WERI-Rb-1 (cell line): ENCODE data around the gene APLP2.

Source experiments
- DNase-seq: peaks from one replicate; pipeline ENCODE4 v3.0.0-alpha.2; 2020
- H3K27ac ChIP-seq: fragments of 250-450 bp; sonication (Bioruptor Pico); 2 replicates; pipeline ENCODE4 v1.5.1; 2020; ENCODE audit warnings: mild to moderate bottlenecking, moderate library complexity
- H3K27me3 ChIP-seq: fragments of 250-450 bp; sonication (Bioruptor Pico); 2 replicates; pipeline ENCODE4 v1.5.1; 2021; ENCODE audit warnings: mild to moderate bottlenecking, low read depth, moderate library complexity; ENCODE audit not compliant: insufficient read depth, severe bottlenecking
- H3K36me3 ChIP-seq: fragments of 250-450 bp; sonication (Bioruptor Pico); 2 replicates; pipeline ENCODE4 v1.5.1; 2020; ENCODE audit warnings: mild to moderate bottlenecking, moderate library complexity
- H3K4me3 ChIP-seq: 2 replicates; pipeline ENCODE4 v1.5.1; 2011; ENCODE audit warnings: low read depth, mild to moderate bottlenecking, control low read depth, low read length
- H3K9me3 ChIP-seq: fragments of 250-450 bp; sonication (Bioruptor Pico); 2 replicates; pipeline ENCODE4 v1.5.1; 2021; ENCODE audit warnings: mild to moderate bottlenecking, moderate library complexity; ENCODE audit not compliant: severe bottlenecking
- CTCF ChIP-seq: IDR thresholded peaks from 2 replicates; pipeline ENCODE4 v1.5.1; 2011; ENCODE audit warnings: low read depth, mild to moderate bottlenecking, control low read depth, inconsistent platforms, low read length

APLP2 gene

GRCh38 chr11:130047141-130047540 is 22.6 kb upstream of the APLP2 start:
- Histone ChIP-seq H3K27ac (no peak overlapping the region), H3K27me3 (no peaks in the 10 kb centered on the region), H3K4me3 (no peak overlapping the region), H3K9me3 (no peaks in the 10 kb centered on the region), H3K36me3 (no peaks in the 10 kb centered on the region)
- TF ChIP-seq CTCF: no peak
- no peak for DNase-seq

GRCh38 chr11:130049328-130049771 is 20.3 kb upstream of the APLP2 start:
- H3K9me3 ChIP-seq: no peaks in the 10 kb centered on the region
- H3K27me3 ChIP-seq: no peaks in the 10 kb centered on the region
- H3K4me3 ChIP-seq: no peak overlapping the region
- H3K27ac ChIP-seq: no peak overlapping the region
- no peak for TF ChIP-seq CTCF
- no peaks in the 10 kb centered on the region for H3K36me3 ChIP-seq
- no peak for DNase-seq

GRCh38 chr11:130050257-130050656 is 19.4 kb upstream of the APLP2 start:
- H3K27ac ChIP-seq: no peak overlapping the region
- H3K9me3 ChIP-seq: no peaks in the 10 kb centered on the region
- no peak overlapping the region for H3K4me3 ChIP-seq
- H3K27me3 ChIP-seq: no peaks in the 10 kb centered on the region
- TF ChIP-seq CTCF: no peak
- no peak for DNase-seq
- H3K36me3 ChIP-seq: no peaks in the 10 kb centered on the region

- H3K27ac ChIP-seq: no peak overlapping the region
- no peaks in the 10 kb centered on the region for H3K27me3 ChIP-seq
- no peaks in the 10 kb centered on the region for H3K9me3 ChIP-seq
- no peak for TF ChIP-seq CTCF
- no peak for DNase-seq
- no peaks in the 10 kb centered on the region for H3K36me3 ChIP-seq
- H3K4me3 ChIP-seq: no peak overlapping the region
Measured at GRCh38 chr11:130051082-130051481, 18.6 kb upstream of the APLP2 start.

GRCh38 chr11:130052567-130052966 is 17.1 kb upstream of the APLP2 start:
- no peak for TF ChIP-seq CTCF
- no peak for DNase-seq

GRCh38 chr11:130054966-130055365 is 14.7 kb upstream of the APLP2 start:
- TF ChIP-seq CTCF: no peak
- no peak overlapping the region for H3K4me3 ChIP-seq
- H3K27ac ChIP-seq: no peak overlapping the region
- H3K9me3 ChIP-seq: no peaks in the 10 kb centered on the region
- H3K27me3 ChIP-seq: no peaks in the 10 kb centered on the region
- DNase-seq: no peak
- H3K36me3 ChIP-seq: no peaks in the 10 kb centered on the region

More at GRCh38 chr11:130052567-130052966, 17.1 kb upstream of the APLP2 start:
- Histone ChIP-seq H3K4me3 (no peak overlapping the region), H3K27ac (no peak overlapping the region), H3K27me3 (no peaks in the 10 kb centered on the region), H3K36me3 (no peaks in the 10 kb centered on the region), H3K9me3 (no peaks in the 10 kb centered on the region)
